Liver (tissue), 9 donors: ENCODE measurements around the gene SLAIN2. TPM values are rescaled to one million over a fixed set of nuclear protein-coding genes. Genes with fewer than 3 reads are reported as not detected.
A peak's percentile ranks its signal among the peaks of the same experiment; 100 is the strongest.

Experiments
- DNase-seq: peaks from one replicate; pipeline ENCODE4 v3.0.0-alpha.2; 2017; ENCODE audit warnings: low spot score
- H3K27ac ChIP-seq, 2 donors: one replicate each; pipeline ENCODE4 v1.7.0; 2013; ENCODE audit warnings: inconsistent platforms in 2 of 2, low read length in 2 of 2, control low read depth in 1 of 2, low read depth in 1 of 2, mild to moderate bottlenecking in 1 of 2
- H3K27me3 ChIP-seq, 4 donors: one replicate each; pipeline versions ENCODE4 v1.6.1 to v1.7.0; 2013; ENCODE audit warnings: low read length in 3 of 4, inconsistent platforms in 1 of 4, mild to moderate bottlenecking in 1 of 4, moderate library complexity in 1 of 4; ENCODE audit not compliant: control insufficient read depth in 4 of 4, insufficient read depth in 4 of 4
- H3K36me3 ChIP-seq, 4 donors: one replicate each; pipeline versions ENCODE4 v1.6.1 to v1.7.0; 2013; ENCODE audit warnings: low read length in 3 of 4, mild to moderate bottlenecking in 3 of 4, low read depth in 1 of 4, moderate library complexity in 1 of 4; ENCODE audit not compliant: control insufficient read depth in 4 of 4, insufficient read depth in 3 of 4
- H3K4me1 ChIP-seq, 4 donors: one replicate each; pipeline versions ENCODE4 v1.6.1 to v1.7.0; 2013; ENCODE audit warnings: low read length in 3 of 4, mild to moderate bottlenecking in 3 of 4, moderate library complexity in 1 of 4; ENCODE audit not compliant: control insufficient read depth in 4 of 4, insufficient read depth in 4 of 4
- H3K4me3 ChIP-seq, 3 donors: one replicate each; pipeline versions ENCODE4 v1.6.1 to v1.7.0; 2013; ENCODE audit warnings: low read length in 3 of 3, control low read depth in 1 of 3, low read depth in 1 of 3, mild to moderate bottlenecking in 1 of 3
- H3K9ac ChIP-seq, 2 donors: one replicate each; pipeline ENCODE4 v1.7.0; 2013; ENCODE audit warnings: low read length in 2 of 2, mild to moderate bottlenecking in 2 of 2, moderate library complexity in 2 of 2, control low read depth in 1 of 2, low read depth in 1 of 2
- H3K9me3 ChIP-seq, 4 donors: one replicate each; pipeline versions ENCODE4 v1.6.1 to v1.7.0; 2013; ENCODE audit warnings: low read length in 3 of 4; ENCODE audit not compliant: control insufficient read depth in 4 of 4
- ATF3 ChIP-seq: IDR thresholded peaks from 2 replicates; pipeline ENCODE4 v1.6.1; 2016; ENCODE audit warnings: antibody characterized with exemption
- EGR1 ChIP-seq, 2 donors: IDR thresholded peaks; 2 replicates each; pipeline ENCODE4 v1.6.1; 2016 to 2018; ENCODE audit warnings: antibody characterized with exemption in 2 of 2, low read depth in 2 of 2
- FOXA1 ChIP-seq: IDR thresholded peaks from 2 replicates; pipeline ENCODE4 v1.6.1; 2016; ENCODE audit warnings: antibody characterized with exemption
- GABPA ChIP-seq, 2 donors: IDR thresholded peaks in 1 of 2; conservative IDR thresholded peaks in 1 of 2; 2 replicates each; pipeline ENCODE4 v1.6.1; 2016; ENCODE audit warnings: antibody characterized with exemption in 2 of 2, mild to moderate bottlenecking in 1 of 2, moderate library complexity in 1 of 2
- HNF4A ChIP-seq, 2 donors: conservative IDR thresholded peaks; 2 replicates each; pipeline ENCODE4 v1.6.1; 2016; ENCODE audit warnings: antibody characterized with exemption in 2 of 2, mild to moderate bottlenecking in 2 of 2
- HNF4G ChIP-seq: IDR thresholded peaks from 2 replicates; pipeline ENCODE4 v1.6.1; 2016; ENCODE audit warnings: antibody characterized with exemption
- JUND ChIP-seq, 2 donors: IDR thresholded peaks; 2 replicates each; pipeline ENCODE4 v1.6.1; 2016; ENCODE audit warnings: antibody characterized with exemption in 2 of 2
- NR2F2 ChIP-seq: IDR thresholded peaks from 2 replicates; pipeline ENCODE4 v1.6.1; 2016; ENCODE audit warnings: antibody characterized with exemption
- RAD21 ChIP-seq, 2 donors: IDR thresholded peaks; 2 replicates each; pipeline ENCODE4 v1.6.1; 2016; ENCODE audit warnings: antibody characterized with exemption in 2 of 2, mild to moderate bottlenecking in 2 of 2
- RXRA ChIP-seq, 2 donors: IDR thresholded peaks; 2 replicates each; pipeline ENCODE4 v1.6.1; 2017 to 2018; ENCODE audit warnings: antibody characterized with exemption in 2 of 2, mild to moderate bottlenecking in 1 of 2
- SP1 ChIP-seq: IDR thresholded peaks from 2 replicates; pipeline ENCODE4 v1.6.1; 2018; ENCODE audit warnings: antibody characterized with exemption, mild to moderate bottlenecking
- YY1 ChIP-seq: IDR thresholded peaks from 2 replicates; pipeline ENCODE4 v1.6.1; 2016; ENCODE audit warnings: antibody characterized with exemption, mild to moderate bottlenecking
- whole genome bisulfite sequencing: extraction: QIAGEN DNeasy Blood & Tissue Kit; methylation state at CpG from one replicate; pipeline ENCODE4 v1.1.7; 2013; 5-methylcytosine and 5-hydroxymethylcytosine counted together
- polyA plus RNA-seq, 2 donors: library from polyadenylated mRNA; stranded (reverse) in 1 of 2; unstranded in 1 of 2; fragments of 200-250 nt in 1 of 2; fragments of >200 nt in 1 of 2; fragmentation: Nextera tagmentation in 1 of 2; extraction: Ambion mirVana in 1 of 2; gene quantifications; one replicate each; pipeline versions ENCODE4 v1.2.1 to v1.2.3, GENCODE V29; 2013 to 2015
- total RNA-seq, 2 donors: library from RNA; depleted of rRNA; stranded (reverse); fragments of >200 nt; gene quantifications; one replicate each; pipeline ENCODE4 v1.2.3, GENCODE V29; 2014
- TF ChIP-seq, protein P1 (sequence below): IDR thresholded peaks from 2 replicates; pipeline ENCODE4 v1.6.1; 2016; ENCODE audit warnings: antibody characterized with exemption
- TF ChIP-seq, protein P2 (sequence below): IDR thresholded peaks from 2 replicates; pipeline ENCODE4 v1.6.1; 2016; ENCODE audit warnings: antibody characterized with exemption, mild to moderate bottlenecking
- TF ChIP-seq, protein P3 (sequence below): fragments of 150-350 bp; IDR thresholded peaks from 2 replicates; pipeline ENCODE4 v1.5.1; 2017; ENCODE audit warnings: improper control_type of control experiment, low read depth, low read length; ENCODE audit not compliant: missing input control
- TF ChIP-seq, protein P4 (sequence below): IDR thresholded peaks from 2 replicates; pipeline ENCODE4 v1.6.1; 2016; ENCODE audit warnings: antibody characterized with exemption
- donor health status: healthy.
- donor health status: healthy.
- donor health status: healthy.
- donor health status: healthy.
- donor health status: healthy.

Gene SLAIN2
- total and polyA plus RNA-seq, 4 donors, result 12.1 to 32.5 (median 16.6) TPM

GRCh38 chr4:48340276-48340964, 909 bp upstream of the SLAIN2 start:
- no peak for TF ChIP-seq ATF3
- no peak for TF ChIP-seq GABPA (IDR thresholded peaks at IDR 0.05 in 1 of 2, conservative IDR thresholded peaks at IDR 0.05 in 1 of 2)
- TF ChIP-seq JUND (IDR thresholded peaks at IDR 0.05), result no peak
- peak; percentile 71 for TF ChIP-seq NR2F2
- TF ChIP-seq, protein P1, sequence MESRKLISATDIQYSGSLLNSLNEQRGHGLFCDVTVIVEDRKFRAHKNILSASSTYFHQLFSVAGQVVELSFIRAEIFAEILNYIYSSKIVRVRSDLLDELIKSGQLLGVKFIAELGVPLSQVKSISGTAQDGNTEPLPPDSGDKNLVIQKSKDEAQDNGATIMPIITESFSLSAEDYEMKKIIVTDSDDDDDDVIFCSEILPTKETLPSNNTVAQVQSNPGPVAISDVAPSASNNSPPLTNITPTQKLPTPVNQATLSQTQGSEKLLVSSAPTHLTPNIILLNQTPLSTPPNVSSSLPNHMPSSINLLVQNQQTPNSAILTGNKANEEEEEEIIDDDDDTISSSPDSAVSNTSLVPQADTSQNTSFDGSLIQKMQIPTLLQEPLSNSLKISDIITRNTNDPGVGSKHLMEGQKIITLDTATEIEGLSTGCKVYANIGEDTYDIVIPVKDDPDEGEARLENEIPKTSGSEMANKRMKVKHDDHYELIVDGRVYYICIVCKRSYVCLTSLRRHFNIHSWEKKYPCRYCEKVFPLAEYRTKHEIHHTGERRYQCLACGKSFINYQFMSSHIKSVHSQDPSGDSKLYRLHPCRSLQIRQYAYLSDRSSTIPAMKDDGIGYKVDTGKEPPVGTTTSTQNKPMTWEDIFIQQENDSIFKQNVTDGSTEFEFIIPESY, result no peak
- no peak for TF ChIP-seq SP1
- no peak for TF ChIP-seq HNF4A (conservative IDR thresholded peaks at IDR 0.05)
- TF ChIP-seq EGR1 (IDR thresholded peaks at IDR 0.05; ENCODE audit: low read depth in 2 of 2), result no peak
- peak; percentile 45 for TF ChIP-seq YY1
- no peak for TF ChIP-seq RXRA (IDR thresholded peaks at IDR 0.05)
- TF ChIP-seq, protein P2, sequence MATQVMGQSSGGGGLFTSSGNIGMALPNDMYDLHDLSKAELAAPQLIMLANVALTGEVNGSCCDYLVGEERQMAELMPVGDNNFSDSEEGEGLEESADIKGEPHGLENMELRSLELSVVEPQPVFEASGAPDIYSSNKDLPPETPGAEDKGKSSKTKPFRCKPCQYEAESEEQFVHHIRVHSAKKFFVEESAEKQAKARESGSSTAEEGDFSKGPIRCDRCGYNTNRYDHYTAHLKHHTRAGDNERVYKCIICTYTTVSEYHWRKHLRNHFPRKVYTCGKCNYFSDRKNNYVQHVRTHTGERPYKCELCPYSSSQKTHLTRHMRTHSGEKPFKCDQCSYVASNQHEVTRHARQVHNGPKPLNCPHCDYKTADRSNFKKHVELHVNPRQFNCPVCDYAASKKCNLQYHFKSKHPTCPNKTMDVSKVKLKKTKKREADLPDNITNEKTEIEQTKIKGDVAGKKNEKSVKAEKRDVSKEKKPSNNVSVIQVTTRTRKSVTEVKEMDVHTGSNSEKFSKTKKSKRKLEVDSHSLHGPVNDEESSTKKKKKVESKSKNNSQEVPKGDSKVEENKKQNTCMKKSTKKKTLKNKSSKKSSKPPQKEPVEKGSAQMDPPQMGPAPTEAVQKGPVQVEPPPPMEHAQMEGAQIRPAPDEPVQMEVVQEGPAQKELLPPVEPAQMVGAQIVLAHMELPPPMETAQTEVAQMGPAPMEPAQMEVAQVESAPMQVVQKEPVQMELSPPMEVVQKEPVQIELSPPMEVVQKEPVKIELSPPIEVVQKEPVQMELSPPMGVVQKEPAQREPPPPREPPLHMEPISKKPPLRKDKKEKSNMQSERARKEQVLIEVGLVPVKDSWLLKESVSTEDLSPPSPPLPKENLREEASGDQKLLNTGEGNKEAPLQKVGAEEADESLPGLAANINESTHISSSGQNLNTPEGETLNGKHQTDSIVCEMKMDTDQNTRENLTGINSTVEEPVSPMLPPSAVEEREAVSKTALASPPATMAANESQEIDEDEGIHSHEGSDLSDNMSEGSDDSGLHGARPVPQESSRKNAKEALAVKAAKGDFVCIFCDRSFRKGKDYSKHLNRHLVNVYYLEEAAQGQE, result no peak
- peak overlapping the region; percentile 61 to 98 for H3K9ac ChIP-seq
- no peaks in the 10 kb centered on the region for H3K27me3 ChIP-seq
- H3K4me3 ChIP-seq, result peak overlapping the region; percentile 54 to 82 (median 82)
- WGBS, result 4% methylated on average over 14 of the region's 14 CpGs
- peak overlapping the region; percentile 90 to 93 for H3K27ac ChIP-seq
- H3K4me1 ChIP-seq, result peaks cover 0 to 32% (median 16%) of the 10 kb centered on the region in 4 donors
- no peak for DNase-seq
- H3K9me3 ChIP-seq, result no peaks in the 10 kb centered on the region
- no peaks in the 10 kb centered on the region for H3K36me3 ChIP-seq

DNA sequence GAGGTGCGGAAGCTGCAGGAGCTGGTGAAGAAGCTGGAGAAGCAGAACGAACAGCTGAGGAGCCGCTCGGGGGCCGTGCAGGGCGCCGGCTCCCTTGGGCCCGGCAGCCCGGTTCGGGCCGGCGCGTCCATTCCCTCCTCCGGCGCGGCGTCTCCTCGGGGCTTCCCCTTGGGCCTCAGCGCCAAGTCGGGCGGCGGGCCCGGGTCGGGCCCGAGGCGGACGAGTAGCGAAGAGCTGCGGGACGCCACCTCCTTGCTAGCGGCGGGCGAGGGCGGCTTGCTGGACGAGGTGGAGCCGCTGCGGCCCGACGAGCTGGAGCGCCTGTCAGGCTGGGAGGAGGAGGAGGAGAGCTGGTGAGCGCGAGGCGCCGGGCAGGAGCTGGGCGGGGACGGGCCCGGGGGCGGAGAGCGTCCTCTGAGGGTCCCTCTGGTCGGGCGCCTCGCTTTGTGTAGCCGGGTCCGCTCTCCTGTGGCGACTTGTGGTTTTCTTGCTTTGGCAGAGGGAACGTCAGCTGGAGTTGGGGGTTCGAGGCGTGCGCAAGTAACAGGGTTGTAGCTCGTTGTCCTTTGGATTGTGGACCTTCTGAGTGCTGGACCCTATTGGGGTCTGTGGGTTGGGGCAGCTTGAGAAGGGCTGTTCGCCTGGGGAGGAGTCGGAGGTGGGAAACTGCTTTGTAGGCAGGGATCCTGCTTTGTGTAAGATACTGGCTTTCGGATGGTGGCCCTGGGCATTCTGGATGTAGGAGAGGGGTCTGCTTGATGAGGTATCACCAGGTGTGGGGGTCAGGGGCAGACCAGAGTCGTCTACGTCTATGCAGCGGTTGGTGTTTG, 662 bp downstream of the SLAIN2 start:
- Histone ChIP-seq H3K36me3 (no peaks in the 10 kb centered on the region), H3K27me3 (no peaks in the 10 kb centered on the region), H3K27ac (peak overlapping the region; percentile 95 to 96), H3K9me3 (no peaks in the 10 kb centered on the region), H3K4me1 (peaks cover 0 to 35% (median 16%) of the 10 kb centered on the region in 4 donors), H3K4me3 (peak overlapping the region; percentile 64 to 97 (median 91)), H3K9ac (peak overlapping the region; percentile 84 to 89)
- peak; percentile 76 for DNase-seq
- WGBS, result under 1% methylated on average over 66 of the region's 66 CpGs
- TF ChIP-seq NR2F2 (no peak), FOXA1 (no peak), EGR1 (IDR thresholded peaks at IDR 0.05; ENCODE audit: low read depth in 2 of 2) (no peak), ATF3 (no peak), GABPA (IDR thresholded peaks at IDR 0.05 in 1 of 2, conservative IDR thresholded peaks at IDR 0.05 in 1 of 2) (no peak), SP1 (no peak), YY1 (no peak), HNF4A (conservative IDR thresholded peaks at IDR 0.05) (no peak), JUND (IDR thresholded peaks at IDR 0.05) (no peak), RXRA (IDR thresholded peaks at IDR 0.05) (no peak), HNF4G (no peak), RAD21 (IDR thresholded peaks at IDR 0.05) (no peak)
- TF ChIP-seq, protein P3, sequence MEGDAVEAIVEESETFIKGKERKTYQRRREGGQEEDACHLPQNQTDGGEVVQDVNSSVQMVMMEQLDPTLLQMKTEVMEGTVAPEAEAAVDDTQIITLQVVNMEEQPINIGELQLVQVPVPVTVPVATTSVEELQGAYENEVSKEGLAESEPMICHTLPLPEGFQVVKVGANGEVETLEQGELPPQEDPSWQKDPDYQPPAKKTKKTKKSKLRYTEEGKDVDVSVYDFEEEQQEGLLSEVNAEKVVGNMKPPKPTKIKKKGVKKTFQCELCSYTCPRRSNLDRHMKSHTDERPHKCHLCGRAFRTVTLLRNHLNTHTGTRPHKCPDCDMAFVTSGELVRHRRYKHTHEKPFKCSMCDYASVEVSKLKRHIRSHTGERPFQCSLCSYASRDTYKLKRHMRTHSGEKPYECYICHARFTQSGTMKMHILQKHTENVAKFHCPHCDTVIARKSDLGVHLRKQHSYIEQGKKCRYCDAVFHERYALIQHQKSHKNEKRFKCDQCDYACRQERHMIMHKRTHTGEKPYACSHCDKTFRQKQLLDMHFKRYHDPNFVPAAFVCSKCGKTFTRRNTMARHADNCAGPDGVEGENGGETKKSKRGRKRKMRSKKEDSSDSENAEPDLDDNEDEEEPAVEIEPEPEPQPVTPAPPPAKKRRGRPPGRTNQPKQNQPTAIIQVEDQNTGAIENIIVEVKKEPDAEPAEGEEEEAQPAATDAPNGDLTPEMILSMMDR, result no peak
- TF ChIP-seq, protein P4, sequence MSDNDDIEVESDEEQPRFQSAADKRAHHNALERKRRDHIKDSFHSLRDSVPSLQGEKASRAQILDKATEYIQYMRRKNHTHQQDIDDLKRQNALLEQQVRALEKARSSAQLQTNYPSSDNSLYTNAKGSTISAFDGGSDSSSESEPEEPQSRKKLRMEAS, result no peak
- TF ChIP-seq, protein P1, result no peak
